ENCODE results near the gene CD93. TPM values are rescaled to one million over a fixed set of nuclear protein-coding genes. Genes with fewer than 3 reads are reported as not detected.

CD93 gene
- total RNA-seq, 1 experiment from 2014 or later: not detected

DNA sequence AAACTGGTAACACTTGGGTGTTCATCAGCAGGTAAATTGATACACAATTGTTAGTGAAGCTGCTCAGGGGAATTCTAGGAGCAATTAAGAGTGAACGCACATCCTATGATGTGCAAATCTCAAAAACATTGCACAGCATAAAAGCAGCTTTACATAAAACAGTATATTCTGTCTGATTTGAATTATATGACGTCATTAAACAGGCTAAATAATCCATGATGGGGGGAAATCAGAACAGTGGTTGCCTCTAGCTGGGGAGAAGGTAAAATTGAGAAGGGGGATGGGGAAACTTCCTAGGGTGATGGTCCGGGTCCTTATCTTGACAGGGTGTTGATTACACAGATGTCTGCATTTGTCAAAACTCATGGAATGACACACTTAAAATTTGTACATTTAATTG is 19.4 kb downstream of the CD93 start:
- no peak overlapping the region for H3K4me3 ChIP-seq (ENCODE audit: low read length)
- H3K9me2 ChIP-seq (replicated peaks; ENCODE audit: low read length): no peaks in the 10 kb centered on the region
- no peaks in the 10 kb centered on the region for H3F3A ChIP-seq (ENCODE audit: low read length, unreplicated experiment)
- no peak for ATAC-seq
- no peak overlapping the region for H3K9ac ChIP-seq (ENCODE audit: low read length)
- H3K27me3 ChIP-seq (ENCODE audit: low read length): peaks cover 23% of the 10 kb centered on the region
- 0 out of 2 replicates have a peak, but pooled peaks cover 2% of the 10 kb centered on the region for H3K4me1 ChIP-seq (ENCODE audit: insufficient read depth, low read length)
- BruUV-seq (replicated peaks): no TSS peak
- POLR2A ChIA-PET (ENCODE audit: unreplicated experiment): no interaction called here
- H2AFZ ChIP-seq (ENCODE audit: low read length): no peak overlapping the region
- H3K36me3 ChIP-seq (ENCODE audit: low read depth, low read length): no peaks in the 10 kb centered on the region
- no peaks in the 10 kb centered on the region for H4K20me1 ChIP-seq (ENCODE audit: low read length)
- CTCF ChIA-PET: no interaction called here
- no peak for TF ChIP-seq EZH2 (IDR thresholded peaks at IDR 0.05; ENCODE audit: low read length, unreplicated experiment)
- no peak for TF ChIP-seq EZH2phosphoT487 (IDR thresholded peaks at IDR 0.05; ENCODE audit: borderline replicate concordance, low read length)
- TF ChIP-seq, protein P1, sequence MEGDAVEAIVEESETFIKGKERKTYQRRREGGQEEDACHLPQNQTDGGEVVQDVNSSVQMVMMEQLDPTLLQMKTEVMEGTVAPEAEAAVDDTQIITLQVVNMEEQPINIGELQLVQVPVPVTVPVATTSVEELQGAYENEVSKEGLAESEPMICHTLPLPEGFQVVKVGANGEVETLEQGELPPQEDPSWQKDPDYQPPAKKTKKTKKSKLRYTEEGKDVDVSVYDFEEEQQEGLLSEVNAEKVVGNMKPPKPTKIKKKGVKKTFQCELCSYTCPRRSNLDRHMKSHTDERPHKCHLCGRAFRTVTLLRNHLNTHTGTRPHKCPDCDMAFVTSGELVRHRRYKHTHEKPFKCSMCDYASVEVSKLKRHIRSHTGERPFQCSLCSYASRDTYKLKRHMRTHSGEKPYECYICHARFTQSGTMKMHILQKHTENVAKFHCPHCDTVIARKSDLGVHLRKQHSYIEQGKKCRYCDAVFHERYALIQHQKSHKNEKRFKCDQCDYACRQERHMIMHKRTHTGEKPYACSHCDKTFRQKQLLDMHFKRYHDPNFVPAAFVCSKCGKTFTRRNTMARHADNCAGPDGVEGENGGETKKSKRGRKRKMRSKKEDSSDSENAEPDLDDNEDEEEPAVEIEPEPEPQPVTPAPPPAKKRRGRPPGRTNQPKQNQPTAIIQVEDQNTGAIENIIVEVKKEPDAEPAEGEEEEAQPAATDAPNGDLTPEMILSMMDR (conservative IDR thresholded peaks at IDR 0.05; ENCODE audit: low read depth, low read length): no peak
- H3K4me2 ChIP-seq (ENCODE audit: low read length): no peak overlapping the region
- no peak for DNase-seq
- no peaks in the 10 kb centered on the region for H3K79me2 ChIP-seq (ENCODE audit: low read length)
- H3K27ac ChIP-seq (ENCODE audit: low read length): no peak overlapping the region
- intact Hi-C loops (cut with micrococcal nuclease): no loop called here
- H3K9me3 ChIP-seq (ENCODE audit: low read length): no peaks in the 10 kb centered on the region

DNA sequence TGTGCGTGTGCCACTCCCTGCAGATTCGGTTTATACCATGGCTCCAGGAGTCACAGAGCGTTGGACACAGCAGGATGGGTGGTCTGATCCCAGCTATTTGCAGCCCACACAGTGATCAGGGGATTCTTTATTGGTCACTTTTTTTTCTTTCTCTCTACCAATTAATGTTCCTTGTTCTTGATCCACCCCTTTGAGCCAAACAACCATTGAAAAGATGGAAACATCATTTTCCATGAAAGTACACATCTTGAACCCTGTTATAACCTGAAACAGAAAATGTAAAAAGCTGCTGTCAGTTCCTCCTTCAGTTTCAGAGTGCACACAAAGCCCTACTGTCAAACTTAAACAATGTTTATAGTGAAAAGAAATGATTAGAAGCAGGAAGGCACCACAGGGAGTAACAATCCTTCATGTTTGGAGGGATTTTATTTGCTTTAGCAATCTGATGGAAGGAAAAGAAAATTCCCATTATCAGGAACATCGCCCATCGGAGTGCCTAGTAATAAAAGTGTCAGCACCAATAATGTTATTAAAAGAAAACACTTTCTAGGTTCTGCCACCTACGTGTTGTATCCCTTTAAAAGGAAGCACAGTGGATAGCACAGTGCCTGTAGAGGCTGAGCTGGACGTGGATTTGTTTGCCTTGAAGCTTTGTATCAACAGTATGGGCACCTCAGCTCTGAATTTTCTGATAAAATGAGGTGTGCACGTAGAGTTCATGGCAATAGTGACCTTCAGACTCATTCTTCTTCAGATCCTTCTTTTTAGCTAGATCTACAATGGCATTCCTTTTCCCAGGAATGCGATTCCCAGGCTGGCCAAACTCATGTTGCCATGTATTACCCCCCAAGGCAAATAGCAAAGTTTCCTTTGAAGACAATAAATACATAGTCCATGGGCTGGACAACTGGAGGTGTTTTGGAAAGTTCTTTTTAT is 20.6 kb downstream of the CD93 start:
- POLR2A ChIA-PET (ENCODE audit: unreplicated experiment): no interaction called here
- Histone ChIP-seq H3K4me2 (ENCODE audit: low read length) (no peak overlapping the region), H3K4me3 (ENCODE audit: low read length) (no peak overlapping the region), H3K36me3 (ENCODE audit: low read depth, low read length) (no peaks in the 10 kb centered on the region), H3K9ac (ENCODE audit: low read length) (no peak overlapping the region), H3K27me3 (ENCODE audit: low read length) (peaks cover 23% of the 10 kb centered on the region), H3K4me1 (ENCODE audit: insufficient read depth, low read length) (0 out of 2 replicates have a peak, but pooled peaks cover 4% of the 10 kb centered on the region), H3K79me2 (ENCODE audit: low read length) (no peaks in the 10 kb centered on the region), H3K27ac (ENCODE audit: low read length) (no peak overlapping the region), H2AFZ (ENCODE audit: low read length) (no peak overlapping the region), H3K9me3 (ENCODE audit: low read length) (no peaks in the 10 kb centered on the region), H4K20me1 (ENCODE audit: low read length) (no peaks in the 10 kb centered on the region), H3K9me2 (replicated peaks; ENCODE audit: low read length) (no peaks in the 10 kb centered on the region), H3F3A (ENCODE audit: low read length, unreplicated experiment) (no peaks in the 10 kb centered on the region)
- ATAC-seq: no peak
- no peak for DNase-seq
- TF ChIP-seq EZH2 (IDR thresholded peaks at IDR 0.05; ENCODE audit: low read length, unreplicated experiment) (no peak), EZH2phosphoT487 (IDR thresholded peaks at IDR 0.05; ENCODE audit: borderline replicate concordance, low read length) (no peak)
- TF ChIP-seq, protein P1 (conservative IDR thresholded peaks at IDR 0.05; ENCODE audit: low read depth, low read length): no peak
- intact Hi-C loops (cut with micrococcal nuclease): no loop called here
- BruUV-seq (replicated peaks): no TSS peak
- CTCF ChIA-PET: no interaction called here

DNA sequence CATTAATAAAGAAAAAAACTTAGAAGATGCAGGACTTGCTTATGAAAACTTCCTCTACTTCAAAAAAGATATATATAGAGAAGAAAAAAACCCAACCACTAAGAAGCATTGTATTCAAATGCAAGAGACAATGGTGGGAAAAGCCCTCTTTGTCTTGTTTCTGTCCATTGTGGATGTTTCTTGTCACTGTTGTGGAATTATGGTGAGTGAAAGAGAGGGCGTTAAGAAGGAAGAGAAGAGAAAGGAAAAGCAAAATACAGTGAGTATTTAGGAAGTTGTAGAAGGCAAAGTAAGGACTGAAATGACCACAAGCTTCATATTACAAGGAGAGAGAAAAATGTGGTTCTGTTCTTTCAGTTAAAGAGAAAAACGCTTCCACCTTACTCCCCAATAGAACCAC is 22.5 kb downstream of the CD93 start:
- BruUV-seq (replicated peaks): no TSS peak
- intact Hi-C loops (cut with micrococcal nuclease): no loop called here

More for the DNA sequence above, 22.5 kb downstream of the CD93 start:
- CTCF ChIA-PET: interaction anchor here (0.6 kb wide), 1 partner anchor 228 kb away, joined by 4 read pairs; no protein-coding TSS in a partner anchor
- DNase-seq (no peak), ATAC-seq (no peak)
- H3K36me3 ChIP-seq (ENCODE audit: low read depth, low read length): no peaks in the 10 kb centered on the region
- TF ChIP-seq, protein P1 (conservative IDR thresholded peaks at IDR 0.05; ENCODE audit: low read depth, low read length): no peak
- TF ChIP-seq EZH2 (IDR thresholded peaks at IDR 0.05; ENCODE audit: low read length, unreplicated experiment): no peak
- no peaks in the 10 kb centered on the region for H3K9me2 ChIP-seq (replicated peaks; ENCODE audit: low read length)
- H3K4me2 ChIP-seq (ENCODE audit: low read length): no peak overlapping the region
- no peaks in the 10 kb centered on the region for H3K9me3 ChIP-seq (ENCODE audit: low read length)
- H3F3A ChIP-seq (ENCODE audit: low read length, unreplicated experiment): no peaks in the 10 kb centered on the region
- H2AFZ ChIP-seq (ENCODE audit: low read length): no peak overlapping the region
- POLR2A ChIA-PET (ENCODE audit: unreplicated experiment): no interaction called here
- H3K79me2 ChIP-seq (ENCODE audit: low read length): no peaks in the 10 kb centered on the region
- 0 out of 2 replicates have a peak, but pooled peaks cover 4% of the 10 kb centered on the region for H3K4me1 ChIP-seq (ENCODE audit: insufficient read depth, low read length)
- no peaks in the 10 kb centered on the region for H4K20me1 ChIP-seq (ENCODE audit: low read length)
- H3K4me3 ChIP-seq (ENCODE audit: low read length): no peak overlapping the region
- peaks cover 23% of the 10 kb centered on the region for H3K27me3 ChIP-seq (ENCODE audit: low read length)
- H3K27ac ChIP-seq (ENCODE audit: low read length): no peak overlapping the region
- H3K9ac ChIP-seq (ENCODE audit: low read length): no peak overlapping the region
